ENCODE results near the gene OSTN.

DNA sequence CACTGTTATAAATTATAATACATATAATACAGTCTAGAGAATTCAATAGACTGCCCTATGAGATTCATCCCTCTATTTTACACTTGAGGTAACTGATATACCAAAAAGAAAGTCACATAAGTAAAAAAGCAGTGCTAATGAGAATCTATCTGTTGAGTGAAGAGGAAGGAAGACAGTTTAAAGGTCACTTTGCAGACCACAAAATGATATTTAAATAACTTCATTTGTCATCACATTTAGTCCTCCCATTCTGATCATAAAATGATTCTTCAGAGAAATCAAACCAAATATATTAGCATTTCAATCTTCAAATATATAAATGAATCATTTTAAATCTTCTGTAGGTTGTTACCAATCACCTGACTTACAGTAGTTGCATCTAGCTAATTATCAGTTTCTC lies 69.7 kb downstream of the OSTN start:
- TF ChIP-seq, protein P1, sequence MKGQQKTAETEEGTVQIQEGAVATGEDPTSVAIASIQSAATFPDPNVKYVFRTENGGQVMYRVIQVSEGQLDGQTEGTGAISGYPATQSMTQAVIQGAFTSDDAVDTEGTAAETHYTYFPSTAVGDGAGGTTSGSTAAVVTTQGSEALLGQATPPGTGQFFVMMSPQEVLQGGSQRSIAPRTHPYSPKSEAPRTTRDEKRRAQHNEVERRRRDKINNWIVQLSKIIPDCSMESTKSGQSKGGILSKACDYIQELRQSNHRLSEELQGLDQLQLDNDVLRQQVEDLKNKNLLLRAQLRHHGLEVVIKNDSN (IDR thresholded peaks at IDR 0.05), result no peak
- TF ChIP-seq CEBPB (IDR thresholded peaks at IDR 0.05) (no peak), EGR1 (IDR thresholded peaks at IDR 0.05) (no peak), TCF12 (IDR thresholded peaks at IDR 0.05; ENCODE audit: low read depth) (no peak), YY1 (IDR thresholded peaks at IDR 0.05; ENCODE audit: low read depth) (no peak), EP300 (IDR thresholded peaks at IDR 0.05; ENCODE audit: borderline replicate concordance) (no peak)
- TF ChIP-seq, protein P2, sequence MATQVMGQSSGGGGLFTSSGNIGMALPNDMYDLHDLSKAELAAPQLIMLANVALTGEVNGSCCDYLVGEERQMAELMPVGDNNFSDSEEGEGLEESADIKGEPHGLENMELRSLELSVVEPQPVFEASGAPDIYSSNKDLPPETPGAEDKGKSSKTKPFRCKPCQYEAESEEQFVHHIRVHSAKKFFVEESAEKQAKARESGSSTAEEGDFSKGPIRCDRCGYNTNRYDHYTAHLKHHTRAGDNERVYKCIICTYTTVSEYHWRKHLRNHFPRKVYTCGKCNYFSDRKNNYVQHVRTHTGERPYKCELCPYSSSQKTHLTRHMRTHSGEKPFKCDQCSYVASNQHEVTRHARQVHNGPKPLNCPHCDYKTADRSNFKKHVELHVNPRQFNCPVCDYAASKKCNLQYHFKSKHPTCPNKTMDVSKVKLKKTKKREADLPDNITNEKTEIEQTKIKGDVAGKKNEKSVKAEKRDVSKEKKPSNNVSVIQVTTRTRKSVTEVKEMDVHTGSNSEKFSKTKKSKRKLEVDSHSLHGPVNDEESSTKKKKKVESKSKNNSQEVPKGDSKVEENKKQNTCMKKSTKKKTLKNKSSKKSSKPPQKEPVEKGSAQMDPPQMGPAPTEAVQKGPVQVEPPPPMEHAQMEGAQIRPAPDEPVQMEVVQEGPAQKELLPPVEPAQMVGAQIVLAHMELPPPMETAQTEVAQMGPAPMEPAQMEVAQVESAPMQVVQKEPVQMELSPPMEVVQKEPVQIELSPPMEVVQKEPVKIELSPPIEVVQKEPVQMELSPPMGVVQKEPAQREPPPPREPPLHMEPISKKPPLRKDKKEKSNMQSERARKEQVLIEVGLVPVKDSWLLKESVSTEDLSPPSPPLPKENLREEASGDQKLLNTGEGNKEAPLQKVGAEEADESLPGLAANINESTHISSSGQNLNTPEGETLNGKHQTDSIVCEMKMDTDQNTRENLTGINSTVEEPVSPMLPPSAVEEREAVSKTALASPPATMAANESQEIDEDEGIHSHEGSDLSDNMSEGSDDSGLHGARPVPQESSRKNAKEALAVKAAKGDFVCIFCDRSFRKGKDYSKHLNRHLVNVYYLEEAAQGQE (IDR thresholded peaks at IDR 0.05; ENCODE audit: low read depth), result no peak

Measured in Ishikawa (cell line).